Uterus (tissue), 2 donors: ENCODE data around the gene AKT3.

Source experiments
- POLR2A ChIP-seq, 2 donors: fragments of 450-650 bp; IDR thresholded peaks; one replicate each; pipeline ENCODE4 v1.6.1; 2016; ENCODE audit warnings: antibody characterized with exemption in 2 of 2, mild to moderate bottlenecking in 1 of 2, moderate library complexity in 1 of 2
- TF ChIP-seq, protein P1 (sequence below), 4 experiments: fragments of 200-600 bp in 2 of 4; fragments of 450-650 bp in 2 of 4; sonication (generic) in 2 of 4; IDR thresholded peaks; one replicate each; pipeline ENCODE4 v1.5.1; 2016 to 2019; ENCODE audit warnings: antibody characterized with exemption in 4 of 4, mild to moderate bottlenecking in 2 of 4, moderate library complexity in 1 of 4

DNA sequence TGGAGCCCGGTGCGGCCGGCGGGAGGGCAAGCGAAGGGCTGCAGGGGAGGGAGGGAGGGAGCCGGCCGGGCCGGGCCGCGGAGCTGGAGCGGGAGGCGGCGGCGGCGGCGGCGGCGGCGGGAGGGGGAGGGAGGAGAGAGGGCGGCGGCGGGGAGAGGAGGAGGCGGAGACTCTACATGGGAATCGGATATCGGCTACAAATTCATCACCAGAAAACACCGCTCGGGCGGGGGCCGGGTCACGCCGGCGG lies at the start of gene AKT3:
- TF ChIP-seq, protein P1, sequence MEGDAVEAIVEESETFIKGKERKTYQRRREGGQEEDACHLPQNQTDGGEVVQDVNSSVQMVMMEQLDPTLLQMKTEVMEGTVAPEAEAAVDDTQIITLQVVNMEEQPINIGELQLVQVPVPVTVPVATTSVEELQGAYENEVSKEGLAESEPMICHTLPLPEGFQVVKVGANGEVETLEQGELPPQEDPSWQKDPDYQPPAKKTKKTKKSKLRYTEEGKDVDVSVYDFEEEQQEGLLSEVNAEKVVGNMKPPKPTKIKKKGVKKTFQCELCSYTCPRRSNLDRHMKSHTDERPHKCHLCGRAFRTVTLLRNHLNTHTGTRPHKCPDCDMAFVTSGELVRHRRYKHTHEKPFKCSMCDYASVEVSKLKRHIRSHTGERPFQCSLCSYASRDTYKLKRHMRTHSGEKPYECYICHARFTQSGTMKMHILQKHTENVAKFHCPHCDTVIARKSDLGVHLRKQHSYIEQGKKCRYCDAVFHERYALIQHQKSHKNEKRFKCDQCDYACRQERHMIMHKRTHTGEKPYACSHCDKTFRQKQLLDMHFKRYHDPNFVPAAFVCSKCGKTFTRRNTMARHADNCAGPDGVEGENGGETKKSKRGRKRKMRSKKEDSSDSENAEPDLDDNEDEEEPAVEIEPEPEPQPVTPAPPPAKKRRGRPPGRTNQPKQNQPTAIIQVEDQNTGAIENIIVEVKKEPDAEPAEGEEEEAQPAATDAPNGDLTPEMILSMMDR (IDR thresholded peaks at IDR 0.05): no peak
- no peak for TF ChIP-seq POLR2A (IDR thresholded peaks at IDR 0.05)
